Skin epidermis (tissue), 12 donors: ENCODE results near the gene NRAS.

Experiments
- H3K27ac ChIP-seq, 21 experiments: fragments of 200-600 bp; sonication (generic) in 11 of 21; one replicate each; pipeline ENCODE4 v1.5.0; 2020; ENCODE audit warnings: mild to moderate bottlenecking in 3 of 21, inconsistent platforms in 2 of 21, moderate library complexity in 2 of 21
- H3K4me3 ChIP-seq, 7 experiments: fragments of 200-600 bp; sonication (generic) in 2 of 7; one replicate each; pipeline ENCODE4 v1.5.0; 2020; ENCODE audit warnings: inconsistent platforms in 2 of 7, mild to moderate bottlenecking in 2 of 7, moderate library complexity in 1 of 7

The NRAS gene

DNA sequence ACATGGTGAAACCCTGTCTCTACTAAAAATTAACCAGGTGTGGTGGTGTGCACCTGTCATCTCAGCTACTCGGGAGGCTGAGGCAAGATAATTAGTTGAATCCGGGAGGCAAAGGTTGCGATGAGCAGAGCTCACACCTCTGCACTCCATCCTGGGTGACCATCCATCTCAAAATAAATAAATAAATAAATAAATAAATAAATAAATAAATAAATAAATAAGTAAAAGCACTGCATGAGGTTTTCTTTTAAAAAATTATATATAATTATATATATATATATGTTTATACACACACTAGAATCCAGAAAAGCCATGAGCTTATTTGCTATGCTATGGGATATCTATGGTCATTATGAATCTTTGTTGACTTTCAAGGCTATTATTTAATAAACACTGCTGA, 23.6 kb downstream of the NRAS start:
- Histone ChIP-seq H3K4me3 (no peak overlapping the region), H3K27ac (no peak overlapping the region)

DNA sequence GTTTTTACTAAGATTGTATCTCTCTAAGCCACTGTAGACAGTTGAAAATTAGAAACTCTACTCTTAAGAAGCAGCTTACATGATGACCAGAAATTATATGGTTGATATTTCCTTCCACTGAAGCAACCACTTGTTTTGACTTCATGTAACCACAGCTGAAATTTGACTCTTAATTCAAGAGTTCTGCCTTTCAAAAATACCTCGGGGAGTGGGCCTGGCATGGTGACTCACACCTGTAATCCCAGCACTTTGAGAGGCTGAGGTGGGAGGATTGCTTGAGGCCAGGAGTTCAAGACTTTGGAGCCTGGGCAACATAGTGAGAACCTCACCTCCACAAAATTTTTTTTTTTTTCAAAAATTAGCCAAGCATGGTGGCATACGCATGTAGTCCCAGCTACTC, 25.5 kb downstream of the NRAS start:
- Histone ChIP-seq H3K4me3 (no peak overlapping the region), H3K27ac (no peak overlapping the region)

DNA sequence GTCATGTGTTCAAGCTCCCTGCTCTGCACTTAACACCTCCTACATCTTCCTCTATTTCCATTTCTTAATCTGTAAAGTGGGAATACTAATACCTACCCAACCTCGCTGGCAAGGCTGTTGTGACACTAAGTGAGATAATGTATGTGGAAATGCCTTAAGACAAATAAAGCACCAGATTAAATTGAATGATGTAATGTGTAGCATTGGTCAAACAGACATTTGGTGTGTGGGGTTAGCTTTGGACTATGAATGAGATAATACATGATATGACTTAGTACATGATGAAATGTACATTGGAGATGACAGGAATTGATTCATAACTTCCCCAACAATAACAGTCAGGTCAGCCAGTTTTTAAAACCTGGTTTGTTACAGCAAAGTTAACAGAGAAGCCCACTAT, 26.4 kb downstream of the NRAS start:
- no peak overlapping the region for H3K27ac ChIP-seq
- no peak overlapping the region for H3K4me3 ChIP-seq

DNA sequence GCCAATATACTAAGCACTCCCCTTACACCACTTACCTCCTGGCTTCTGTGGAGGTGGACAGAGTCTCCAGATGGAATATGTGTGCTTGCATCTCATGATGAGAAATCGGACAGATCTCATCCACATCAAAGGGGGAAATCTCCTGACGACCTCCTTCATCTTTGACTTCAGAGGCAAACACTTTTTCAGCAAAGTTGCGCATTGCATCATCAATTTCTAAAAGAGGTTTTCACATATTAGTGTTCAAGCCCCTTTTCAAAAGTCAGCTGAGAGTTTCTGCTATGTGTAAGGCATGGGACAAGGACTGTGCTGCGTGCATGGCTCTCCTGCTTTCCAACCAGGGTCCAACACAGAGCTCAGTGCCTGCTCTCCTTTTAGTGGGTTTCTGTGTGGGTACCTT, 28.0 kb downstream of the NRAS start:
- Histone ChIP-seq H3K27ac (no peak overlapping the region), H3K4me3 (no peak overlapping the region)

DNA sequence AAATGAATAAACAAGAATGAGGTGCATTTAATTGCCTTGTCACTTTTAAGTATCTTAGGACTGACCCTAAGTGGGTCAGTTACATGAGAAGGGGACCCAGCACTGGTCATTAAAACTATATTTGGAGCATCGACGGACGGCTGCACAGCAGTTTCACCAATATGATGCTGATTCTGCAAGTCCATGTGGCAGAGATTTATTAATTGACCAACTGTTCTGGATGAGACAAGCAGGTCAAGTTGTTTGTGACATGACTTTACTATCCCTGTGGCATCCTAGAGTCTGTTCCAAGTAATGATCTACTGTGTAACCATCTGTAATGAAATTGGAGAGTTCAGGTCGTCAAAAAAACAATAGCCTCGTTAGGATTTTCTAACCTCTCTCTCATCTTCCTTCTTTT, 30.7 kb downstream of the NRAS start:
- no peak overlapping the region for H3K4me3 ChIP-seq
- no peak overlapping the region for H3K27ac ChIP-seq

DNA sequence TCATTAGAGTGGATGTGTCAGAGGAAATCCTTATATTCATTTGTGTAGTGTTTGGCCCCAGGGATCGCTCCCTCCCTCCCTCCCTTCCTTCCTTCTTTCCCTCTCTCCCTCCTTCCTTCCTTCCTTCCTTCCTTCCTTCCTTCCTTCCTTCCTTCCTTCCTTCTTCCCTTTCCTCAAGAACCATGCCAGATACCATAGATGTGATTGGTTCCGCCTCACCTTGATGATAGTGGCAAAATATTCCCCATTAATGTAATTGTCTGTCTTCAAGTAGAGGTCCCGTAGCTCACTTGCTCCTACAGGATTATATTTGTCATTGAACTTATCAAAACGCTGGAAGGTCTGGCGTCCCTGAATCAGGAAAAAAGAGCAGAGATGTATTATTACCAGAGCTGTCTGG, 38.9 kb downstream of the NRAS start:
- Histone ChIP-seq H3K4me3 (no peak overlapping the region), H3K27ac (no peak overlapping the region)

DNA sequence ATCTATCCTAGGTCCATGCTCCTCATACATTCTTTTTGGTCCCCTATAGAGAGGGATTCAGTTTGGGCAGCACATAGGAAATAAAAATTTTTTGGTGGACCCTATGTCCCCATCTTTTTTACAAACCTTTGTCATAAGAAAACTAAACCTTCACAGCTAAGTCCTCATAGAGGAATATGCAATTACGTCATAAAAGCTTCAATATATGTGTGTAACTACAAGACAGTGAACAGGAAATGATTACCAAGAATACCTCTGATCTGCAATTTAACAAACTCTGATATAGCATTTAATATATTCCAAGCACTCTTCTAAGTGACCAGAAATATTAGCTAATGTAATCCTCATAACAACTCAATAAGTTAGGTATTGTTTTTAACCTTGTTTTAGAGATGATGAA, 40.5 kb downstream of the NRAS start:
- Histone ChIP-seq H3K27ac (no peak overlapping the region), H3K4me3 (no peak overlapping the region)

DNA sequence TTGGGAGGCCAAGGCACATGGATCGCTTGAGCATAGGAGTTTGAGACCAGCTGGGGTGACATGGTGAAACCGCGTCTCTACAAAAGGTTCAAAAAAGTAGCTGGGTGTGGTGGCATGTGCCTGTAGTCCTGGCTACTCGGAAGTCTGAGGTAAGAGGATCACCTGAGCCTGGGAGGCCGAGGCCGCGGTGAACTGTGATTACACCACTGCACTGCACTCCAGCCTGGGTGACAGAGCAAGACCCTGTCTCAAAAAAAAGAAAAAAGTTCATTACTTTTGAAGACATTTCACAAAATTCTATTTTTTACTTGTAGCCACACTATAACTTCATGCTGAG, 44.7 kb downstream of the NRAS start:
- no peak overlapping the region for H3K4me3 ChIP-seq

DNA sequence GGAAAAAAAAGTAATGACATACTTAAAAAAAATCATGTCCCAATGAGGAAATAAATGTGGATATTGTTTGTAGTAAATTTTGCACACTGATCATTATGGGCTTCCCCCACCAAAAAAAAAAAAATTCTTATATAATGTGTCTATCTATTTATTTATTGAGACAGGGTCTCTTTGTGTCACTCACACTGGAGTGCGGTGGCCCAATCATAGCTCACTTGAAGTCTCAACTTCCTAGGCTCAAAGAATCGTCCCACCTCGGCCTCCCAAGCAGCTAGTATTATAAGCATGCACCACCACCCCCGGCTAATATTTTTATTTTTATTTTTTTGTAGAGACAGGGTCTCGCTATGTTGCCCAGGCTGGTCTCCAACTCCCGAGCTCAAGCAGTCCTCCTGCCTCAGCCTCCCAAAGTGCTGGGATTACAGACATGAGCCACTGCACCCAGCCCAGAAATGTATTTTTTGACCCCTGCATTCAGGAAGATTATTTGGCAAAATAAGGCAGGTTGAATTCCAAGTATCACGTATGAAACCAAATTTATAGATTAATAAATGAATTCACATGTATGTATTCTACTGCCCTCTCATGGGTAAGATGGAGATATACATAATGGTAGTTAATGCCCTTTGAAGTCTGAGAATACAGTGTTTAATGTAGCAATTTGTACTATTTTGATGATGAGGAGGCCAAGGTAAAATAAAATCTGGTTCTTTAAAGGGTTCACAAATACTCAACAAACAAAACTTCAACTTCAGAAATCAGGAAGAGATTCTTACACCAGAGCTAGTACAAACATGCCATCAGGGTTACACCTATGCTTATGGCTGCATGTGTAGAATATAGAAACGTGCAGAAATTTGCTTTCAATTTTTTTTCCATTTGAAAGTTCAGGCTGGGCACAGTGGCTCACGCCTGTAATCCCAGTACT, 45.3 kb downstream of the NRAS start:
- H3K4me3 ChIP-seq = no peak overlapping the region

More for the DNA sequence above, 44.7 kb downstream of the NRAS start:
- H3K27ac ChIP-seq = peak overlapping the region in 9 of 21 experiments; percentile 30 to 93 (median 74)

GRCh38 chr1:114670083-114671010, 46.2 kb downstream of the NRAS start:
- Histone ChIP-seq H3K27ac (peak overlapping the region in 20 of 21 experiments; percentile 76 to 96 (median 86)), H3K4me3 (peak overlapping the region; percentile 55 to 87 (median 77))

More for the DNA sequence above, 45.3 kb downstream of the NRAS start:
- peak overlapping the region in 16 of 21 experiments; percentile 24 to 93 (median 84) for H3K27ac ChIP-seq

- H3K4me3 ChIP-seq = peak within 1 kb of the TSS; percentile 55 to 87 (median 77)
- peak within 1 kb of the TSS; percentile 51 to 96 (median 86) for H3K27ac ChIP-seq
Measured at GRCh38 chr1:114669562-114670082, 46.9 kb downstream of the NRAS start, which contains the start of gene DENND2C. Gene DENND2C (minus strand): TSS chr1:114670049. CDS start chr1:114625984, 44,065 bp downstream.

- Histone ChIP-seq H3K4me3 (peak overlapping the region; percentile 55 to 87 (median 77)), H3K27ac (peak overlapping the region in 20 of 21 experiments; percentile 51 to 96 (median 86))
Measured at GRCh38 chr1:114668784-114669561, 47.6 kb downstream of the NRAS start.

DNA sequence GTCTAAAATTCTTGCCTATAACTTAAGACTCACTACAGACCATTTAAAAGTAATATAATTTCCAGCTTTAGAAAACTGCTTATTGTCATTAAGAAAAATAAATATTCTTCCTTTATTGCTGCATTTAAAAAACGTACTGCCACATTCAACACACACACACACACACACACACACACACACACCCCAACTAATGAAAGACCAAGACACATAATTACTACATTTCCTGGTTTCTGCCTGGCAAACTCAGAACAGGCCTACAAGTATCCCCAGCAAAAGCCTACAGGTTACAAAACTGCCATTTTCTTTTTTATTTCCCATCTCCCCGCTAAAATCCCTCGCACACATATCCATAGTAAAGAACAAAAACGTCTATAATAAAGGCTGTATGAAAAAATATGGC, 48.2 kb downstream of the NRAS start:
- H3K27ac ChIP-seq = peak overlapping the region in 7 of 21 experiments; percentile 34 to 96 (median 87)
- H3K4me3 ChIP-seq = peak overlapping the region in 4 of 7 experiments; percentile 77 to 78 (median 77)

DNA sequence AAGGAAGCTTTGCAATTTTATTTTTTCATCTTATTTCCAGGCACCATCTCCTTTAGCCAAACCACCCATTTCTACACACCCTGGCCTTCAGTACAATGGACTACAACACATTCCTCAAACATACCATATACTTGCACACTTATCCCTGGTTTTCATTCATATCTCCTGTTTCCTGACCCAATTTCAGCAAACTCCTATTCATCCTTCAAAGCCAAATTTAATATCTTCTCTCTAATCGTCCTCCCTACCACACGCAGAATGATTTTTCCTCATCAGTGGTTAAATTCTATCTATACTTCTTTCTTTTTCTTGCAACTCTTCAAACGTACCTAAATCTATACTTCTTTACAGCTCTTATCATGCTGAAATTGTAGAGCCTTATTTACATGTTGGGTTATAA, 49.6 kb downstream of the NRAS start:
- H3K4me3 ChIP-seq = no peak overlapping the region
- no peak overlapping the region for H3K27ac ChIP-seq

GRCh38 chr1:114660238-114660637, 56.3 kb downstream of the NRAS start:
- Histone ChIP-seq H3K27ac (no peak overlapping the region), H3K4me3 (no peak overlapping the region)
